ENCODE measurements around the gene CCSER1. TPM values are rescaled to one million over a fixed set of nuclear protein-coding genes. Genes with fewer than 3 reads are reported as not detected.
"Not testable (repeated sequence)": the region's sequence is repeated elsewhere in the genome, so short reads cannot be mapped to it uniquely, and the experiment has no call there.

Gene CCSER1
- polyA plus RNA-seq, 1 donor from 2014 or later, result 20.8 TPM

DNA sequence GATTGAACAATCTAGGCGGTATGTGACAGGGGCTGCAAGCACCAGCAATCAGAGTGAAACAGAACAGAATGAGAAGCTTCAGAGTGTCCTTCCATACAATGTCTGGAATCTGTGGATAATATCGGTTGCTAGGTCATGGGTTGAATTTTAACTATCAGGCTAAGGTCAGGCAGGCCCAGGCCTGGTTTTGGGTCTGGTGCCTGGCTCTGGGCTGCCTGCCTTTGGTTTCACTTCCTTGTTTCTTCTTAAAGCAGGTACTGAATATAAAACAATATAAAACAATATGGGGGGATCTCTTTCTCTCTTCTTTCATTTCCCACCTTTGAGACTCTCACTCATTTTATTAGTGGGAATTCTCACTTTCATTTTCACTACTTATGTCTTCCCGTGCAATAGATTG is 962.0 kb downstream of the CCSER1 start:
- H4K20me1 ChIP-seq (ENCODE audit: insufficient read depth), result no peaks in the 10 kb centered on the region
- no peak overlapping the region for H3K4me2 ChIP-seq (ENCODE audit: low read length)
- H2AFZ ChIP-seq (ENCODE audit: low read depth, low read length), result no peak overlapping the region
- no peaks in the 10 kb centered on the region for H3K36me3 ChIP-seq (ENCODE audit: insufficient read depth, low read length)
- no peak overlapping the region for H3K27ac ChIP-seq (ENCODE audit: low read length)
- H3K9me3 ChIP-seq (ENCODE audit: low read length), result no peaks in the 10 kb centered on the region
- H3K4me3 ChIP-seq (ENCODE audit: low read length), result no peak overlapping the region
- no peaks in the 10 kb centered on the region for H3K9me2 ChIP-seq (ENCODE audit: insufficient read depth, low read length)
- no peak overlapping the region for H3K9ac ChIP-seq (ENCODE audit: low read length)
- H3F3A ChIP-seq (ENCODE audit: insufficient read depth, low read length, poor library complexity, severe bottlenecking), result peaks cover 2% of the 10 kb centered on the region
- no peaks in the 10 kb centered on the region for H3K27me3 ChIP-seq (ENCODE audit: insufficient read depth, low read depth, low read length)
- no peak for TF ChIP-seq EZH2 (IDR thresholded peaks at IDR 0.05; ENCODE audit: borderline replicate concordance, insufficient read depth, low read length, poor library complexity, severe bottlenecking)
- no peak for TF ChIP-seq RAD21 (conservative IDR thresholded peaks at IDR 0.05)
- no peak for TF ChIP-seq CTCF (IDR thresholded peaks at IDR 0.05; ENCODE audit: poor library complexity, severe bottlenecking)
- TF ChIP-seq POLR2AphosphoS5 (IDR thresholded peaks at IDR 0.05), result no peak
- TF ChIP-seq SMC3 (conservative IDR thresholded peaks at IDR 0.05; ENCODE audit: poor library complexity), result no peak
- TF ChIP-seq, protein P1, sequence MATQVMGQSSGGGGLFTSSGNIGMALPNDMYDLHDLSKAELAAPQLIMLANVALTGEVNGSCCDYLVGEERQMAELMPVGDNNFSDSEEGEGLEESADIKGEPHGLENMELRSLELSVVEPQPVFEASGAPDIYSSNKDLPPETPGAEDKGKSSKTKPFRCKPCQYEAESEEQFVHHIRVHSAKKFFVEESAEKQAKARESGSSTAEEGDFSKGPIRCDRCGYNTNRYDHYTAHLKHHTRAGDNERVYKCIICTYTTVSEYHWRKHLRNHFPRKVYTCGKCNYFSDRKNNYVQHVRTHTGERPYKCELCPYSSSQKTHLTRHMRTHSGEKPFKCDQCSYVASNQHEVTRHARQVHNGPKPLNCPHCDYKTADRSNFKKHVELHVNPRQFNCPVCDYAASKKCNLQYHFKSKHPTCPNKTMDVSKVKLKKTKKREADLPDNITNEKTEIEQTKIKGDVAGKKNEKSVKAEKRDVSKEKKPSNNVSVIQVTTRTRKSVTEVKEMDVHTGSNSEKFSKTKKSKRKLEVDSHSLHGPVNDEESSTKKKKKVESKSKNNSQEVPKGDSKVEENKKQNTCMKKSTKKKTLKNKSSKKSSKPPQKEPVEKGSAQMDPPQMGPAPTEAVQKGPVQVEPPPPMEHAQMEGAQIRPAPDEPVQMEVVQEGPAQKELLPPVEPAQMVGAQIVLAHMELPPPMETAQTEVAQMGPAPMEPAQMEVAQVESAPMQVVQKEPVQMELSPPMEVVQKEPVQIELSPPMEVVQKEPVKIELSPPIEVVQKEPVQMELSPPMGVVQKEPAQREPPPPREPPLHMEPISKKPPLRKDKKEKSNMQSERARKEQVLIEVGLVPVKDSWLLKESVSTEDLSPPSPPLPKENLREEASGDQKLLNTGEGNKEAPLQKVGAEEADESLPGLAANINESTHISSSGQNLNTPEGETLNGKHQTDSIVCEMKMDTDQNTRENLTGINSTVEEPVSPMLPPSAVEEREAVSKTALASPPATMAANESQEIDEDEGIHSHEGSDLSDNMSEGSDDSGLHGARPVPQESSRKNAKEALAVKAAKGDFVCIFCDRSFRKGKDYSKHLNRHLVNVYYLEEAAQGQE (IDR thresholded peaks at IDR 0.05; ENCODE audit: borderline replicate concordance), result no peak
- no peak for TF ChIP-seq EP300 (conservative IDR thresholded peaks at IDR 0.05; ENCODE audit: poor library complexity, severe bottlenecking)
- TF ChIP-seq MXI1 (conservative IDR thresholded peaks at IDR 0.05; ENCODE audit: poor library complexity, severe bottlenecking), result no peak
- no peak for TF ChIP-seq TAF1 (IDR thresholded peaks at IDR 0.05; ENCODE audit: low read depth)
- H3K79me2 ChIP-seq (replicated peaks; ENCODE audit: insufficient read depth, low read length), result no peaks in the 10 kb centered on the region

DNA sequence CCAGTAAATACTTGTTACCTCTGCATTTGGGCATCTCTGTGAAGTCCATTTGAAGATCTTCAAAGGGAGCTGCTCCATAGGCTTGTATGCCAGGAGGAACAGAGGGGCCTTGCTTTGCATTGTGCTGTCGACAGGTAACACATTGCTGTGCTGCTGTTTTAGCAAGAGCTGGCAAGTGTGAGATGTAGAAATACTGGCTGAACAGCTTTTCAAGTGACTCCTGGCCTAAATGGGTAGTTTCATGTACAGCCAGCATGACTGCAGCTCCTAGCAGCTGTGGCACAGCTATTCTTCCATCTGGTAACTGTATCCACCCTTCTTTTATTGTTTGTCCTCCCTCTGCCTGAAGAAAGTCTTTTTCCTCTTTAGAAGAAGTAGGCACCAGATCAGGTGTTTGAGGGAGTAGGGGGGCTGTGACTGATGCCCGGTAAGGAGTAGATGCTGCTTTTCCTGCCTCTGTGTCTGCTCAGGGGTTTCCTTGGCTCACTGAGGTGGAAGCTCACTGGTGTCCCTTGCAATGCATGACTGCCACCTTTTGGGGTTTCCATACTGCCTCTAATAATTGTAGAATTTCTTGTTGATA is 965.3 kb downstream of the CCSER1 start:
- H3K9ac ChIP-seq (ENCODE audit: low read length), result no peak overlapping the region
- no peaks in the 10 kb centered on the region for H3K36me3 ChIP-seq (ENCODE audit: insufficient read depth, low read length)
- H3K27me3 ChIP-seq (ENCODE audit: insufficient read depth, low read depth, low read length), result no peaks in the 10 kb centered on the region
- H3K9me3 ChIP-seq (ENCODE audit: low read length), result no peaks in the 10 kb centered on the region
- H4K20me1 ChIP-seq (ENCODE audit: insufficient read depth), result no peaks in the 10 kb centered on the region
- H3K9me2 ChIP-seq (ENCODE audit: insufficient read depth, low read length), result no peaks in the 10 kb centered on the region
- H3F3A ChIP-seq (ENCODE audit: insufficient read depth, low read length, poor library complexity, severe bottlenecking), result no peaks in the 10 kb centered on the region
- H3K79me2 ChIP-seq (replicated peaks; ENCODE audit: insufficient read depth, low read length), result no peaks in the 10 kb centered on the region
- H3K27ac ChIP-seq (ENCODE audit: low read length), result no peak overlapping the region
- H2AFZ ChIP-seq (ENCODE audit: low read depth, low read length), result no peak overlapping the region
- TF ChIP-seq MXI1 (conservative IDR thresholded peaks at IDR 0.05; ENCODE audit: poor library complexity, severe bottlenecking) (no peak), EP300 (conservative IDR thresholded peaks at IDR 0.05; ENCODE audit: poor library complexity, severe bottlenecking) (no peak), SMC3 (conservative IDR thresholded peaks at IDR 0.05; ENCODE audit: poor library complexity) (no peak), CTCF (IDR thresholded peaks at IDR 0.05; ENCODE audit: poor library complexity, severe bottlenecking) (no peak), RAD21 (conservative IDR thresholded peaks at IDR 0.05) (no peak), TAF1 (IDR thresholded peaks at IDR 0.05; ENCODE audit: low read depth) (no peak), EZH2 (IDR thresholded peaks at IDR 0.05; ENCODE audit: borderline replicate concordance, insufficient read depth, low read length, poor library complexity, severe bottlenecking) (no peak), POLR2AphosphoS5 (IDR thresholded peaks at IDR 0.05) (no peak)
- TF ChIP-seq, protein P1 (IDR thresholded peaks at IDR 0.05; ENCODE audit: borderline replicate concordance), result no peak
- H3K4me3 ChIP-seq (ENCODE audit: low read length), result no peak overlapping the region
- H3K4me2 ChIP-seq (ENCODE audit: low read length), result no peak overlapping the region

DNA sequence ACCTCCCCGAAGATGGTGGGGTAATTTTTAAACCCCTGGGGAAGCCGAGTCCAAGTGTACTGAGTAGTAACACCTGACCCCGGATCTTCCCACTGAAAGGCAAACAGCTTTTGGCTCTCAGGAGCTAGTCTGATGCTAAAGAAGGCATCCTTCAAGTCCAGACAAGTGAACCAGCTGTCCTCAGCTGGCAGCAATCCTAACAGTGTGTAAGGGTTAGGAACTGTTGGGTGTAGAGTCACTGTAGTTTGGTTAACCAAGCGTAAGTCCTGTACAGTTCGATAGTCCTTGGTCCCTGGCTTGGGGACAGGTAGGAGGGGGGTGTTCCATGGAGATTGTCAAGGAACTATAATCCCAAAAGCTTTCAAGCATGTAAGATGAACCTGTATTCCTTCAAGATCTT is 967.0 kb downstream of the CCSER1 start:
- not testable (repeated sequence) for H3F3A ChIP-seq (ENCODE audit: insufficient read depth, low read length, poor library complexity, severe bottlenecking); H4K20me1 ChIP-seq (ENCODE audit: insufficient read depth); H3K4me2 ChIP-seq (ENCODE audit: low read length); H3K79me2 ChIP-seq (replicated peaks; ENCODE audit: insufficient read depth, low read length); H3K4me3 ChIP-seq (ENCODE audit: low read length); H3K9me3 ChIP-seq (ENCODE audit: low read length); H3K9me2 ChIP-seq (ENCODE audit: insufficient read depth, low read length); H3K36me3 ChIP-seq (ENCODE audit: insufficient read depth, low read length); H3K9ac ChIP-seq (ENCODE audit: low read length); H3K27me3 ChIP-seq (ENCODE audit: insufficient read depth, low read depth, low read length); H3K27ac ChIP-seq (ENCODE audit: low read length); H2AFZ ChIP-seq (ENCODE audit: low read depth, low read length)

Measured in neural cell (in vitro differentiated cells).